IMR-90 (cell line): ENCODE data around the gene PTPN23. TPM values are rescaled to one million over a fixed set of nuclear protein-coding genes. Genes with fewer than 3 reads are reported as not detected.

ENCODE experiments used
- ATAC-seq: fragments of 200-7000 bp; cut with Tn5 transposase; 2 replicates; pipeline ENCODE4 v1.9.1; 2020; ENCODE audit warnings: low read depth, mild to moderate bottlenecking, moderate library complexity
- BruUV-seq: library from RNA; stranded (reverse); fragments of 400-500 nt; replicated peaks from 2 replicates; lab custom pipeline; 2021; lab: Mats Ljungman, UMichigan
- CTCF ChIA-PET: fragments of 300-600 bp; formaldehyde crosslinking; extraction: SDS; loops from one replicate; lab custom pipeline; 2021; ENCODE audit warnings: antibody characterized with exemption; lab: Yijun Ruan, JAX
- POLR2A ChIA-PET: fragments of 300-600 bp; sonication (Branson Sonifier 250); formaldehyde crosslinking; loops from one replicate; lab custom pipeline; 2022; ENCODE audit warnings: antibody characterized with exemption; ENCODE audit not compliant: unreplicated experiment; lab: Charles Lee
- DNase-seq: peaks from one replicate; pipeline ENCODE4 v3.0.0; 2013
- H2AFZ ChIP-seq: replicated peaks from 2 replicates; pipeline ENCODE3; 2013; ENCODE audit warnings: low read length, mild to moderate bottlenecking; ENCODE audit not compliant: poor library complexity
- H2AK5ac ChIP-seq: 2 replicates; pipeline ENCODE4 v1.6.1; 2013; ENCODE audit warnings: low read depth, low read length, inconsistent platforms
- H2AK9ac ChIP-seq: replicated peaks from 2 replicates; pipeline ENCODE3; 2013; ENCODE audit warnings: mild to moderate bottlenecking, low read depth, low read length, moderate library complexity; ENCODE audit not compliant: poor library complexity
- H2BK120ac ChIP-seq: 2 replicates; pipeline ENCODE4 v1.6.1; 2013; ENCODE audit warnings: low read depth, low read length, inconsistent platforms
- H2BK15ac ChIP-seq: 3 replicates; pipeline ENCODE4 v1.6.1; 2013; ENCODE audit warnings: low read depth, low read length, inconsistent platforms
- H2BK20ac ChIP-seq: 2 replicates; pipeline ENCODE4 v1.6.1; 2013; ENCODE audit warnings: low read depth, mild to moderate bottlenecking, inconsistent platforms, low read length, moderate library complexity
- H2BK5ac ChIP-seq: 2 replicates; pipeline ENCODE4 v1.6.1; 2013; ENCODE audit warnings: mild to moderate bottlenecking, low read depth, low read length, inconsistent platforms; ENCODE audit not compliant: poor library complexity, severe bottlenecking
- H3K14ac ChIP-seq: replicated peaks from 2 replicates; pipeline ENCODE4 v1.6.1; 2013; ENCODE audit warnings: low read depth, low read length, inconsistent platforms
- H3K18ac ChIP-seq: 2 replicates; pipeline ENCODE4 v1.6.1; 2013; ENCODE audit warnings: low read depth, low read length, control low read depth
- H3K23ac ChIP-seq: 2 replicates; pipeline ENCODE4 v1.6.1; 2013; ENCODE audit warnings: low read depth, low read length, inconsistent platforms
- H3K27ac ChIP-seq: 2 replicates; pipeline ENCODE4 v1.5.1; 2013; ENCODE audit warnings: mild to moderate bottlenecking, control low read depth, low read length; ENCODE audit not compliant: insufficient read depth
- H3K27me3 ChIP-seq: 2 replicates; pipeline ENCODE4 v1.6.1; 2013; ENCODE audit warnings: low read length; ENCODE audit not compliant: control insufficient read depth, insufficient read depth
- H3K36me3 ChIP-seq: 2 replicates; pipeline ENCODE4 v1.6.1; 2013; ENCODE audit warnings: low read length, mixed read lengths; ENCODE audit not compliant: control insufficient read depth, insufficient read depth
- H3K4ac ChIP-seq: 2 replicates; pipeline ENCODE4 v1.6.1; 2013; ENCODE audit warnings: low read depth, low read length, inconsistent platforms
- H3K4me1 ChIP-seq: 2 replicates; pipeline ENCODE4 v1.6.1; 2013; ENCODE audit warnings: low read length, mixed read lengths; ENCODE audit not compliant: control insufficient read depth, insufficient read depth
- H3K4me2 ChIP-seq: 2 replicates; pipeline ENCODE4 v1.6.1; 2013; ENCODE audit warnings: low read depth, mild to moderate bottlenecking, control low read depth, low read length, moderate library complexity
- H3K4me3 ChIP-seq: 2 replicates; pipeline ENCODE4 v1.5.1; 2013; ENCODE audit warnings: low read depth, mild to moderate bottlenecking, control low read depth, low read length, moderate library complexity; ENCODE audit not compliant: insufficient read depth
- H3K56ac ChIP-seq: 2 replicates; pipeline ENCODE4 v1.6.1; 2013; ENCODE audit warnings: low read length, inconsistent platforms; ENCODE audit not compliant: insufficient read depth; ENCODE audit errors: extremely low read depth
- H3K79me1 ChIP-seq, 2 experiments: 2 replicates each; pipeline ENCODE4 v1.6.1; 2013; ENCODE audit warnings: low read length in 2 of 2, inconsistent platforms in 1 of 2, low read depth in 1 of 2
- H3K9ac ChIP-seq: 2 replicates; pipeline ENCODE4 v1.6.1; 2013; ENCODE audit warnings: low read depth, low read length, control low read depth
- H3K9me1 ChIP-seq: 2 replicates; pipeline ENCODE4 v1.6.1; 2013; ENCODE audit warnings: low read length, inconsistent platforms; ENCODE audit not compliant: insufficient read depth
- H3K9me3 ChIP-seq: 2 replicates; pipeline ENCODE4 v1.6.1; 2013; ENCODE audit warnings: low read length; ENCODE audit not compliant: control insufficient read depth, insufficient read depth
- H4K20me1 ChIP-seq: 2 replicates; pipeline ENCODE4 v1.6.1; 2013; ENCODE audit warnings: low read length, inconsistent platforms; ENCODE audit not compliant: insufficient read depth
- H4K5ac ChIP-seq: 2 replicates; pipeline ENCODE4 v1.6.1; 2013; ENCODE audit warnings: mild to moderate bottlenecking, low read depth, low read length, control low read depth
- H4K8ac ChIP-seq, 2 experiments: 2 replicates each; pipeline ENCODE4 v1.6.1; 2013; ENCODE audit warnings: low read depth in 2 of 2, low read length in 2 of 2, control low read depth in 1 of 2, inconsistent platforms in 1 of 2
- H4K91ac ChIP-seq: 2 replicates; pipeline ENCODE4 v1.6.1; 2013; ENCODE audit warnings: low read depth, low read length, inconsistent platforms; ENCODE audit not compliant: insufficient read depth
- MAFK ChIP-seq: IDR thresholded peaks from 2 replicates; pipeline ENCODE4 v1.6.1; 2012; ENCODE audit warnings: low read depth, low read length, improper control_type of control experiment
- MXI1 ChIP-seq: IDR thresholded peaks from 2 replicates; pipeline ENCODE4 v1.6.1; 2012; ENCODE audit warnings: low read depth, mild to moderate bottlenecking, low read length, moderate library complexity, borderline replicate concordance
- POLR2A ChIP-seq: IDR thresholded peaks from 2 replicates; pipeline ENCODE4 v1.6.1; 2012; ENCODE audit warnings: mild to moderate bottlenecking, low read depth, low read length
- RAD21 ChIP-seq: IDR thresholded peaks from 2 replicates; pipeline ENCODE4 v1.6.1; 2012; ENCODE audit warnings: low read length, improper control_type of control experiment
- SMC3 ChIP-seq: fragments of 150-350 bp; IDR thresholded peaks from 2 replicates; pipeline ENCODE4 v1.6.1; 2016; ENCODE audit warnings: low read depth, mild to moderate bottlenecking, antibody characterized with exemption, low read length, moderate library complexity
- WGBS, 2 experiments: methylation state at CpG; one replicate each; pipeline versions ENCODE4 v1.1.5 to v1.1.7; 2013; ENCODE audit warnings: missing lambda C conversion rate in 2 of 2; ENCODE audit not compliant: insufficient read length in 1 of 2; ENCODE audit errors: extremely low coverage in 2 of 2; 5-methylcytosine and 5-hydroxymethylcytosine counted together
- dilution Hi-C: fragments of 300-500 bp; cut with HindIII; formaldehyde crosslinking; loops from one replicate; pipeline ENCODE4 v1.14.3; 2018; ENCODE audit warnings: low sequenced_read_pairs; ENCODE audit not compliant: unreplicated experiment
- in situ Hi-C: fragments of 300-500 bp; cut with MboI; formaldehyde crosslinking; loops from 3 replicates; pipeline ENCODE4 v1.14.3; 2019; ENCODE audit warnings: low sequenced_read_pairs, inconsistent platforms, mixed read lengths
- intact Hi-C: fragments of 100-400 bp; cut with micrococcal nuclease; formaldehyde crosslinking; loops from 2 replicates; pipeline ENCODE4 v1.10.0; 2022
- polyA plus RNA-seq, 3 experiments: library from polyadenylated mRNA; depleted of rRNA; stranded (reverse); fragments of >200 nt; gene quantifications; 2 replicates each; pipeline ENCODE4 v1.2.3, GENCODE V29; 2012; ENCODE audit warnings: low replicate concordance in 1 of 3
- total RNA-seq: library from RNA; depleted of rRNA; stranded (reverse); fragments of >200 nt; gene quantifications from 2 replicates; pipeline ENCODE4 v1.2.3, GENCODE V29; 2012

Gene PTPN23
- total and polyA plus RNA-seq, 2 of the 4 experiments (the other 2 are of a cell fraction), result 4.5 to 15.1 TPM

DNA sequence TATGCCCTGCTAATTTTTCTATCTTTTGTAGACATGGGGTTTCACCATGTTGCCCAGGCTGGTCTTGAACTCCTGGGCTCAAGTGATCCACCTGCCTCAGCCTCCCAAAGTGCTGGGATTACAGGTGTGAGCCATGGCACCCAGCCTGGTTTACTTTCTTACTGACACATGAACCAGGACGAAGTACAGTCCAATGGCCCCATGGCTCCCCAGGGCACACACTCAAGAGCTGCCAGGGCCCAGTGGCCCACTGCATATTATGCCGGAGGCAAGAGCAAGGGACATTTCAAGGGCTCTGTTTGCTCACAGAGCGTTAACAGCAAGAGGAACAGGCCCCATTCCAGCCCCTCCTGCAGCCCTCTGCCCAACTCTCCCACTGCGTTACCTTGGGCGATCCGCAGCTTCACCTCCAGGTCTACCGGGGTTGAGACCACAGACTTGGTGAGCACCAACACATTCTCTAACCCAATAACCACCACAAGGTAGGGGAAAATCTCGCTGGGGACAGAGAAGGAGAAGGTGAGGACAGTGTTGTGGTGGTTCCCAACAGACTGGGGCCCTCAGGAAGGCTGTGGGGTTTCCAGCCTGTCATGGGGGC, 42.8 kb downstream of the PTPN23 start:
- Histone ChIP-seq H3K79me1 (peaks cover 0 to 32% of the 10 kb centered on the region in 2 experiments; a peak in 1 of 4 replicates), H3K56ac (no peak overlapping the region), H3K4me2 (no peak overlapping the region), H3K27me3 (no peaks in the 10 kb centered on the region), H2AK9ac (peak overlapping the region; percentile 55), H2BK15ac (no peak overlapping the region), H3K4me1 (peaks cover 10% of the 10 kb centered on the region; the same call in 1 of the 2 replicates), H3K9ac (no peak overlapping the region), H4K20me1 (peaks cover 15% of the 10 kb centered on the region; the same call in 1 of the 2 replicates), H4K5ac (no peak overlapping the region), H2AK5ac (0 out of 2 replicates have a peak overlapping the region, but pooled peaks have one; percentile 15), H3K23ac (no peak overlapping the region), H3K36me3 (peaks cover 44% of the 10 kb centered on the region), H3K4me3 (no peak overlapping the region), H3K18ac (no peak overlapping the region), H2BK5ac (no peak overlapping the region), H4K91ac (no peak overlapping the region), H2BK120ac (no peak overlapping the region), H3K4ac (no peak overlapping the region), H3K9me1 (peaks cover 34% of the 10 kb centered on the region), H3K14ac (no peak overlapping the region), H2BK20ac (no peak overlapping the region), H3K9me3 (no peaks in the 10 kb centered on the region), H2AFZ (no peak overlapping the region), H4K8ac (no peak overlapping the region), H3K27ac (no peak overlapping the region)
- WGBS, 2 experiments, result 83% methylated on average over 1 of the region's 8 CpGs; no CpG with 5 or more reads in 1 of the 2 experiments
- ATAC-seq (no peak), DNase-seq (no peak)
- TF ChIP-seq MXI1 (no peak), RAD21 (no peak), POLR2A (no peak), SMC3 (no peak), MAFK (no peak)
- intact Hi-C loops, result no loop called here
- in situ Hi-C loops, result loop anchor here (5.0 kb wide), 2 partner anchors 54 to 364 kb away; partner anchors contain the start of gene SCAP
- POLR2A ChIA-PET, result no interaction called here
- CTCF ChIA-PET, result no interaction called here
- BruUV-seq, result no TSS peak
- dilution Hi-C loops, result no loop called here
